Neural cell (in vitro differentiated cells): ENCODE results near the gene CDNF.

Experiments
- CTCF ChIP-seq: fragments of 450-650 bp; IDR thresholded peaks from 2 replicates; pipeline ENCODE4 v1.5.1; 2014; ENCODE audit warnings: antibody characterized with exemption, mild to moderate bottlenecking, moderate library complexity; ENCODE audit not compliant: poor library complexity, severe bottlenecking
- EP300 ChIP-seq: fragments of 450-650 bp; conservative IDR thresholded peaks from 2 replicates; pipeline ENCODE4 v1.6.1; 2014; ENCODE audit warnings: antibody characterized with exemption, mild to moderate bottlenecking, moderate library complexity; ENCODE audit not compliant: poor library complexity, severe bottlenecking

DNA sequence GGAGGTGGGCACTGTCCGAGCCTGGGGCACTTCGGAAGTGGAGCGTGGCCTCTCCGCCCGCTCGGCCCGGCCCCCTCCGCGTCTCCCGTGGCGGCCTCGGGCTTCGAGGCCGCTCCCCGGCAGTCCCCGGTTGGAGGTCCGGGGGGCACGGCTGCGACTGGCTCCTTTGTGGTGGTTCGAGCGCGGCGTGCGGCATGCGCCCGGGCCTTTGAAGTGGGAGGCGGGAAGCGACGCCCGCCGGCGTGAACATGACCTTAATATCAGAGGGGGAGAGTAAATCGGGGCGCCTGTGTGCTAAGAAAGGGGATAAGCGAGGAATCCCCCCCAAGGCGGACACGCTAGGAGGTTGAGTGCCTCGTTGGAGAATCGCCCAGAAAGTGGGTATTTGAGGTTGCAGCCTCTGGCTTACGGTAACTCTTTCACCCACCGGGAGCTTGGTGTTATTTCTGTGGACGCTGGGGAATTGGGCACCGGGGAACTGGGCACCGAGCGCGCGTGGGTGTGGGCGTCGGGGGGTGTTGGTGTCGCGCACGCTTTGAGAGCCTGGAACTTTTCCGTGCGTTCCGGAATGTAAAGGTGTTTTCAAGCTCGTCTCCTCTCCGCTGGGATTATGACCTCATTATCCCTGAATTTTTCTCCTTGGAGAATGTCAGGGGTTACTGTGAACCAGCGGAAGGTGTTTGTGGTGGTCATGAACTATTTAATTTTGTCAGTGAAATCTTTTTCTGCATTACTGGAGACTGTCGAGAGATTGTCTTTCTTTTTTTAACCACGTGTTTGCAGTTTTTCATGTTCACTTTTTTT, 41.5 kb upstream of the CDNF start:
- TF ChIP-seq CTCF: no peak
- TF ChIP-seq EP300: no peak
